DOHH2 (cell line): Measurements from ENCODE around the gene SLC25A31.

Experiments
- CTCF ChIP-seq: fragments of 200-600 bp; sonication (generic); IDR thresholded peaks from one replicate; pipeline ENCODE4 v1.5.1; 2014; ENCODE audit warnings: antibody characterized with exemption, mild to moderate bottlenecking, low read depth, low read length; ENCODE audit not compliant: poor library complexity, severe bottlenecking
- EZH2phosphoT487 ChIP-seq: fragments of 200-600 bp; sonication (generic); IDR thresholded peaks from 2 replicates; pipeline ENCODE4 v1.6.1; 2017; ENCODE audit warnings: borderline replicate concordance, mild to moderate bottlenecking, antibody characterized with exemption, low read length, moderate library complexity, mixed read lengths

GRCh38 chr4:127685292-127685691 lies 44.9 kb upstream of the SLC25A31 start:
- TF ChIP-seq CTCF: no peak
- TF ChIP-seq EZH2phosphoT487: no peak
